Trophoblast cell (in vitro differentiated cells and primary cell): ENCODE results near the gene ANAPC5.

Source experiments
- DNase-seq, 2 donors: peaks; one replicate each; pipeline ENCODE4 v3.0.0-alpha.2; 2016
- H2AFZ ChIP-seq: 2 replicates; pipeline ENCODE4 v1.6.1; 2013; ENCODE audit warnings: low read length, moderate library complexity, mild to moderate bottlenecking; ENCODE audit not compliant: insufficient read depth, poor library complexity
- H2AK5ac ChIP-seq: 2 replicates; pipeline ENCODE4 v1.6.1; 2013; ENCODE audit warnings: mild to moderate bottlenecking, low read length
- H2BK120ac ChIP-seq: 2 replicates; pipeline ENCODE4 v1.6.1; 2013; ENCODE audit warnings: low read length, mild to moderate bottlenecking, moderate library complexity; ENCODE audit not compliant: insufficient read depth, poor library complexity
- H2BK12ac ChIP-seq: 2 replicates; pipeline ENCODE4 v1.6.1; 2013; ENCODE audit warnings: mild to moderate bottlenecking, low read length, moderate library complexity
- H2BK5ac ChIP-seq: 2 replicates; pipeline ENCODE4 v1.6.1; 2013; ENCODE audit warnings: low read length, low read depth, moderate library complexity, mild to moderate bottlenecking; ENCODE audit not compliant: poor library complexity
- H3K14ac ChIP-seq: 2 replicates; pipeline ENCODE4 v1.6.1; 2013; ENCODE audit warnings: mild to moderate bottlenecking, low read length
- H3K18ac ChIP-seq: 2 replicates; pipeline ENCODE4 v1.6.1; 2013; ENCODE audit warnings: mild to moderate bottlenecking, low read length
- H3K23ac ChIP-seq: 2 replicates; pipeline ENCODE4 v1.6.1; 2013; ENCODE audit warnings: low read length
- H3K27ac ChIP-seq: 2 replicates; pipeline ENCODE4 v1.5.1; 2013; ENCODE audit warnings: low read depth, mild to moderate bottlenecking, inconsistent platforms, low read length, moderate library complexity
- H3K27me3 ChIP-seq: 2 replicates; pipeline ENCODE4 v1.6.1; 2013; ENCODE audit warnings: inconsistent platforms, mild to moderate bottlenecking, low read length, moderate library complexity; ENCODE audit not compliant: insufficient read depth
- H3K36me3 ChIP-seq, 2 experiments: 1 replicate in 1 of 2; 2 replicates in 1 of 2; pipeline ENCODE4 v1.6.1; 2013; ENCODE audit warnings: low read length in 2 of 2, mild to moderate bottlenecking in 2 of 2, moderate library complexity in 1 of 2; ENCODE audit not compliant: insufficient read depth in 2 of 2, control insufficient read depth in 1 of 2
- H3K4ac ChIP-seq: 2 replicates; pipeline ENCODE4 v1.6.1; 2013; ENCODE audit warnings: low read depth, mild to moderate bottlenecking, low read length, moderate library complexity
- H3K4me1 ChIP-seq, 2 experiments: 1 replicate in 1 of 2; 2 replicates in 1 of 2; pipeline ENCODE4 v1.6.1; 2013; ENCODE audit warnings: low read length in 2 of 2, mild to moderate bottlenecking in 2 of 2, moderate library complexity in 1 of 2; ENCODE audit not compliant: insufficient read depth in 2 of 2, control insufficient read depth in 1 of 2
- H3K4me2 ChIP-seq: 2 replicates; pipeline ENCODE4 v1.6.1; 2013; ENCODE audit warnings: inconsistent platforms, mild to moderate bottlenecking, low read length, moderate library complexity
- H3K4me3 ChIP-seq: 2 replicates; pipeline ENCODE4 v1.5.1; 2013; ENCODE audit warnings: mild to moderate bottlenecking, low read depth, low read length, inconsistent platforms
- H3K79me1 ChIP-seq: one replicate; pipeline ENCODE4 v1.6.1; 2013; ENCODE audit warnings: low read length
- H3K79me2 ChIP-seq: 2 replicates; pipeline ENCODE4 v1.6.1; 2013; ENCODE audit warnings: low read length, mild to moderate bottlenecking; ENCODE audit not compliant: control insufficient read depth, insufficient read depth, poor library complexity
- H3K9ac ChIP-seq: 2 replicates; pipeline ENCODE4 v1.6.1; 2013; ENCODE audit warnings: mild to moderate bottlenecking, low read length
- H3K9me3 ChIP-seq: 2 replicates; pipeline ENCODE4 v1.6.1; 2013; ENCODE audit warnings: low read depth, mild to moderate bottlenecking, control low read depth, inconsistent platforms, low read length; ENCODE audit not compliant: insufficient read depth
- H4K12ac ChIP-seq: 2 replicates; pipeline ENCODE4 v1.6.1; 2013; ENCODE audit warnings: low read depth, mild to moderate bottlenecking, low read length, moderate library complexity
- H4K8ac ChIP-seq: 2 replicates; pipeline ENCODE4 v1.6.1; 2013; ENCODE audit warnings: low read depth, mild to moderate bottlenecking, low read length, moderate library complexity
- H4K91ac ChIP-seq: one replicate; pipeline ENCODE4 v1.6.1; 2013; ENCODE audit warnings: low read depth, mild to moderate bottlenecking, low read length, moderate library complexity
- WGBS: extraction: QIAGEN DNeasy Blood & Tissue Kit; methylation state at CpG from one replicate; pipeline ENCODE4 v1.1.7; 2013; ENCODE audit warnings: missing lambda C conversion rate; ENCODE audit not compliant: insufficient read length, insufficient coverage; ENCODE audit errors: extremely low coverage; 5-methylcytosine and 5-hydroxymethylcytosine counted together

Gene ANAPC5

GRCh38 chr12:121295116-121295745 lies 57.0 kb downstream of the ANAPC5 start:
- WGBS, result no CpG with 5 or more reads among the region's 7 CpGs
- H3K14ac ChIP-seq, result no peak overlapping the region
- H3K27me3 ChIP-seq, result no peaks in the 10 kb centered on the region

DNA sequence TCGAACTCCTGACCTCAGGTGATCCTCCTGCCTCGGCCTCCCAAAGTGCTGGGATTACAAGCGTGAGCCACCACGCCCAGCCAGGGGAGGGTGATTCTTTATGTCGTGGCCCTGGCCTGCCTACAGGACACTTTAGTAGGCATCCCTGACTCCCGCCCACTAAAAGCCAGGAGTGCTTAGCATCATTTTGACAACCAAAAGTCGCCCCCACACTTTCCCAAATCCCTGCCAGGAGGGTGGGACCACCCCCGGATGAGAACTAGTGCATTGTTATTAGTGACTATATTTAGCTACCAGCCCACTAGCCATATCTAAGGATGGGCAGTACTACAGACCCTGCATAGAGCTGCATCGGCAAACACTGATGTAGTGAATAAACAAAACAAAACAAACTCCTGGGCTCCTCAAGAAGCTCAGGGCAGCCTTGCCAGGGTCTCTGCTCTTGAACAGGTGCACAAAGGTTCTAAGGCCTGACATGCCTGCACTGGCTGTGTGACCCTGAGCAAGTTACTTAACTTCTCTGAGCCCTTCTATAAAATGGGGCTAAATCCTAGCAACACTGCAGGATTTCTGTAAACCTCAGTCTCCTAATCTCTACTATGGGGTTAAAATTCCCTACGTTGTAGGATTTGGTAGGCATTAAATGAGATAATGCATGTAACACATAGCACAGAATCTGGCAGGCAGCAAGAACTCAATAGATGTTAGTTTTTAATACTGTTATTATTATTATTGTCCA lies 57.9 kb downstream of the ANAPC5 start:
- Histone ChIP-seq H3K18ac (no peak overlapping the region), H4K91ac (no peak overlapping the region), H3K4me1 (peaks cover 8 to 13% of the 10 kb centered on the region in 2 experiments), H3K14ac (no peak overlapping the region), H2BK12ac (no peak overlapping the region), H3K4ac (no peak overlapping the region), H2BK5ac (no peak overlapping the region), H3K36me3 (no peaks in the 10 kb centered on the region), H3K79me1 (peaks cover 13% of the 10 kb centered on the region), H3K23ac (no peak overlapping the region), H3K9me3 (no peaks in the 10 kb centered on the region), H3K27ac (no peak overlapping the region), H3K79me2 (peaks cover 11% of the 10 kb centered on the region), H3K4me3 (no peak overlapping the region), H3K4me2 (no peak overlapping the region), H4K12ac (no peak overlapping the region), H3K9ac (no peak overlapping the region), H2AFZ (no peak overlapping the region), H2AK5ac (no peak overlapping the region), H2BK120ac (no peak overlapping the region), H3K27me3 (no peaks in the 10 kb centered on the region), H4K8ac (no peak overlapping the region)
- no CpG with 5 or more reads among the region's 10 CpGs for WGBS
- no peak for DNase-seq

More at GRCh38 chr12:121295116-121295745, 57.0 kb downstream of the ANAPC5 start:
- Histone ChIP-seq H2AK5ac (no peak overlapping the region), H4K91ac (no peak overlapping the region), H3K9ac (peak overlapping the region; percentile 52), H3K9me3 (no peaks in the 10 kb centered on the region), H2BK12ac (no peak overlapping the region), H3K4me1 (peaks cover 8 to 13% of the 10 kb centered on the region in 2 experiments), H3K4ac (no peak overlapping the region), H3K79me1 (peaks cover 13% of the 10 kb centered on the region), H2BK120ac (no peak overlapping the region), H3K4me3 (peak overlapping the region; percentile 95), H3K18ac (no peak overlapping the region), H3K79me2 (peaks cover 11% of the 10 kb centered on the region), H2BK5ac (no peak overlapping the region), H3K4me2 (peak overlapping the region; percentile 67), H3K23ac (no peak overlapping the region), H3K36me3 (no peaks in the 10 kb centered on the region), H2AFZ (no peak overlapping the region), H4K8ac (no peak overlapping the region), H4K12ac (no peak overlapping the region), H3K27ac (no peak overlapping the region)
- DNase-seq, result no peak

DNA sequence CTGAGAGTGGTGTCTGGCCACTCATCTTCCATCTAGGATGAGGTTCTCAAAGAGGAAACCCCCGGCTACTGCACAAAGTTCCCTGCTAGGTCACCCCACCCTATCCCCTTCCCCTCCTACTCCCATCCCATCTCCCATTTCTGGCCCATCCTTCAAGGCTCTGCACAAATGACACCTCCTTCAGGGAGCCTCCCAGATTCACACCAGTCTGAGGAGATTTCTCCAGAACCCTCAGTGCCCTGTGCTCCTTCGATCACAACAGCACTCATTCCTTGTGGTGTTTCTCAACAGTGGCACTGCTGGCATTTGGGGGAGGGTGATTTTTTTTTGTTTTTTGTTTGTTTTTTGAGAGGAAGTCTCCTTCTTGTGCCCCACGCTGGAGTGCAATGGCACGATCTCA lies 58.6 kb downstream of the ANAPC5 start:
- H3K4ac ChIP-seq, result no peak overlapping the region
- no peak overlapping the region for H3K27ac ChIP-seq
- H2BK120ac ChIP-seq, result no peak overlapping the region
- no peak overlapping the region for H3K9ac ChIP-seq
- H4K12ac ChIP-seq, result no peak overlapping the region
- no peak overlapping the region for H2AFZ ChIP-seq
- peaks cover 8 to 13% of the 10 kb centered on the region in 2 experiments for H3K4me1 ChIP-seq
- H3K27me3 ChIP-seq, result no peaks in the 10 kb centered on the region
- WGBS, result no CpG with 5 or more reads among the region's 4 CpGs
- no peak overlapping the region for H3K18ac ChIP-seq
- no peak overlapping the region for H2BK12ac ChIP-seq
- peaks cover 11% of the 10 kb centered on the region for H3K79me2 ChIP-seq
- H4K91ac ChIP-seq, result no peak overlapping the region
- H4K8ac ChIP-seq, result no peak overlapping the region
- no peak overlapping the region for H2AK5ac ChIP-seq
- H3K79me1 ChIP-seq, result peaks cover 13% of the 10 kb centered on the region
- no peak for DNase-seq
- no peak overlapping the region for H2BK5ac ChIP-seq
- no peak overlapping the region for H3K4me2 ChIP-seq
- no peaks in the 10 kb centered on the region for H3K9me3 ChIP-seq
- H3K23ac ChIP-seq, result no peak overlapping the region
- H3K4me3 ChIP-seq, result no peak overlapping the region
- H3K36me3 ChIP-seq, result no peaks in the 10 kb centered on the region
- H3K14ac ChIP-seq, result no peak overlapping the region

DNA sequence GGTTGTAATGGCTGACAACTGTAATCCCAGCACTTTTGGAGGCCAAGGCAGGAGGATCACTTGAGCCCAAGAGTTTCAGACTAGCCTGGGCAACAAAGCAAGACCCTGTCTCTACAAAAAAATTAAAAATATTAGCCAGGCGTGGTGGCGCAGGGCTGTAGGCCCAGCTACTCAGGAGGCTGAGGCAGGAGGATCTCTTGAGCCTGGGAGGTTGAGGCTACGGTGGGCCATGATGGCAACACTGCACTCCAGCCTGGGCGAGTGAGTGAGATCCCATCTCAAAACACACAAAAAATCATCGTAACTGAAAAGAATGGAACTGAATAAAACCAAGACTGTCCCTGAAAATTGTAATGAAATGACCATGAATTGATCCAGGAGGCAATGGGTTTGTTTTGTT lies 61.8 kb downstream of the ANAPC5 start:
- Histone ChIP-seq H3K79me2 (no peaks in the 10 kb centered on the region), H3K18ac (no peak overlapping the region), H2BK5ac (no peak overlapping the region), H3K27me3 (no peaks in the 10 kb centered on the region), H3K14ac (no peak overlapping the region), H4K8ac (no peak overlapping the region), H4K12ac (no peak overlapping the region), H3K36me3 (no peaks in the 10 kb centered on the region), H3K4me2 (no peak overlapping the region), H2AK5ac (no peak overlapping the region), H4K91ac (no peak overlapping the region), H3K4me1 (peaks cover under 1 to 7% of the 10 kb centered on the region in 2 experiments), H3K9me3 (no peaks in the 10 kb centered on the region), H2BK12ac (no peak overlapping the region), H2BK120ac (no peak overlapping the region), H3K79me1 (no peaks in the 10 kb centered on the region), H3K9ac (no peak overlapping the region), H3K4ac (no peak overlapping the region), H3K23ac (no peak overlapping the region), H3K4me3 (no peak overlapping the region), H3K27ac (no peak overlapping the region), H2AFZ (no peak overlapping the region)
- DNase-seq, result no peak
- WGBS, result no CpG with 5 or more reads among the region's 5 CpGs
